ENCODE measurements around the gene KLF9. TPM values are rescaled to one million over a fixed set of nuclear protein-coding genes. Genes with fewer than 3 reads are reported as not detected.

Gene KLF9
- total RNA-seq, 3 donors from 2014 or later (not counting 1 experiment from before 2014, with no cell fraction given), result 47.7 to 79.3 (median 51.2) TPM

- H3K4me1 ChIP-seq (ENCODE audit: control insufficient read depth, insufficient read depth, low read length), result no peaks in the 10 kb centered on the region
- H3K4me3 ChIP-seq (ENCODE audit: low read length), result no peak overlapping the region
- no peak overlapping the region for H3K27ac ChIP-seq (ENCODE audit: low read length)
- H3K27me3 ChIP-seq (ENCODE audit: control insufficient read depth, insufficient read depth, low read length), result no peaks in the 10 kb centered on the region
- TF ChIP-seq CTCF (IDR thresholded peaks at IDR 0.05), result no peak
- no peaks in the 10 kb centered on the region for H3K36me3 Mint-ChIP-seq
- ATAC-seq (no peak), DNase-seq (no peak)
- H3K4me3 Mint-ChIP-seq, result no peak overlapping the region
- H3K36me3 ChIP-seq (ENCODE audit: control insufficient read depth, insufficient read depth, low read length), result no peaks in the 10 kb centered on the region
- no peak overlapping the region for H3K27ac Mint-ChIP-seq
- no peaks in the 10 kb centered on the region for H3K9me3 Mint-ChIP-seq
- intact Hi-C loops (cut with micrococcal nuclease), result no loop called here
- H3K9me3 ChIP-seq (ENCODE audit: control insufficient read depth, insufficient read depth, low read length), result no peaks in the 10 kb centered on the region
- H3K27me3 Mint-ChIP-seq (ENCODE audit: low read depth in 2 of 2), result no peaks in the 10 kb centered on the region
- peaks cover 3 to 6% of the 10 kb centered on the region in 2 donors for H3K4me1 Mint-ChIP-seq
- WGBS (ENCODE audit: insufficient coverage), result 91% methylated on average over 10 of the region's 11 CpGs
These were observed 12.9 kb upstream of the KLF9 start for GRCh38 chr9:70427161-70427945.

GRCh38 chr9:70425192-70425591 is 10.7 kb upstream of the KLF9 start:
- Histone ChIP-seq H3K4me3 (ENCODE audit: low read length) (no peak overlapping the region), H3K4me1 (ENCODE audit: control insufficient read depth, insufficient read depth, low read length) (peaks cover 18% of the 10 kb centered on the region), H3K9me3 (ENCODE audit: control insufficient read depth, insufficient read depth, low read length) (no peaks in the 10 kb centered on the region), H3K27me3 (ENCODE audit: control insufficient read depth, insufficient read depth, low read length) (no peaks in the 10 kb centered on the region), H3K36me3 (ENCODE audit: control insufficient read depth, insufficient read depth, low read length) (no peaks in the 10 kb centered on the region), H3K27ac (ENCODE audit: low read length) (no peak overlapping the region)
- intact Hi-C loops (cut with micrococcal nuclease), result no loop called here
- ATAC-seq (no peak), DNase-seq (no peak)
- H3K27ac Mint-ChIP-seq, result no peak overlapping the region
- no peak for TF ChIP-seq CTCF (IDR thresholded peaks at IDR 0.05)
- no peaks in the 10 kb centered on the region for H3K9me3 Mint-ChIP-seq
- H3K4me1 Mint-ChIP-seq, result peaks cover 18 to 25% of the 10 kb centered on the region in 2 donors
- H3K27me3 Mint-ChIP-seq (ENCODE audit: low read depth in 2 of 2), result no peaks in the 10 kb centered on the region
- no peak overlapping the region for H3K4me3 Mint-ChIP-seq
- WGBS (ENCODE audit: insufficient coverage), result 86% methylated on average over 7 of the region's 8 CpGs
- H3K36me3 Mint-ChIP-seq, result no peaks in the 10 kb centered on the region

DNA sequence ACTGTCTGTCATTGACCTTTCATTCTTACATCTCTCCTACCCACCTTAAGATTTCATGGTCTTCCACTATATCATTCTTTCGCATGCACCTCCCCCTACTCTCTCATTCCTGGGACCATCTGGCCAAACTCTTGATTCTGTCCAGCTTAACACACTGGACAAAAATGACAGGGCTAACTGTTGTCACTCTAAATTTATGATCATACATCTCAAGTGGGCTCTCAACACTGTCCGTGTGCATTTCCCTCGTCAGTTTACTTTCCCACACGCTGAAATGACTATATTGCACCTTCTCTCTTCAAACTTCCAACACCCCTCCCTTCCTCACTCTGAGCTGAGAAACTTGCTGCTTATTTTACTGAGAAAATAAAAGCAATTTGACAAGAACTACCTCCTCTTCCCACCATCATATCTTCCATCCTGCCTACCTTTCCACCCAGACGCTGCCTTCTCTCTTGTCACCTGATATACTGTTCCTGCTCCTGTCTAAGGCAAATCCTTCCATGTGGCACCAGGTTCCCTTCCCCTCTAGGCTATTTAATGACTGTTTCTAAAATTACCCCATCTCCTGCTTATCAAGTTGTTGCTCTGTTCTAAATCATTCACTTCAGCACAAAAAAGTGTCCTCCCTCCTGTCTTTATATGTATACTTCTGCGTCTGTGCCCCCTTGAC is 8.1 kb upstream of the KLF9 start:
- Histone ChIP-seq H3K36me3 (ENCODE audit: control insufficient read depth, insufficient read depth, low read length) (no peaks in the 10 kb centered on the region), H3K27ac (ENCODE audit: low read length) (no peak overlapping the region), H3K27me3 (ENCODE audit: control insufficient read depth, insufficient read depth, low read length) (no peaks in the 10 kb centered on the region), H3K4me1 (ENCODE audit: control insufficient read depth, insufficient read depth, low read length) (peaks cover 36% of the 10 kb centered on the region), H3K9me3 (ENCODE audit: control insufficient read depth, insufficient read depth, low read length) (no peaks in the 10 kb centered on the region), H3K4me3 (ENCODE audit: low read length) (no peak overlapping the region)
- H3K4me3 Mint-ChIP-seq, result peak overlapping the region; percentile 32
- WGBS (ENCODE audit: insufficient coverage), result 67% methylated on average over 6 of the region's 6 CpGs
- DNase-seq, result peak in 1 of 2 donors; percentile 47
- H3K27ac Mint-ChIP-seq, result peak overlapping the region; percentile 96 to 97
- no peaks in the 10 kb centered on the region for H3K9me3 Mint-ChIP-seq
- intact Hi-C loops (cut with micrococcal nuclease), result no loop called here
- no peaks in the 10 kb centered on the region for H3K27me3 Mint-ChIP-seq (ENCODE audit: low read depth in 2 of 2)
- no peak for TF ChIP-seq CTCF (IDR thresholded peaks at IDR 0.05)
- ATAC-seq, result no peak
- H3K4me1 Mint-ChIP-seq, result peaks cover 28 to 42% of the 10 kb centered on the region in 2 donors
- H3K36me3 Mint-ChIP-seq, result no peaks in the 10 kb centered on the region

Measured in natural killer cell (primary cell).